ACC112 (cell line): ENCODE results near the gene UROC1.

ENCODE experiments used
- H2AFZ ChIP-seq: fragments of 200-600 bp; sonication (generic); one replicate; pipeline ENCODE4 v1.6.0; 2017; ENCODE audit warnings: antibody characterized with exemption, low read length; ENCODE audit not compliant: unreplicated experiment
- H3K27ac ChIP-seq: fragments of 200-600 bp; sonication (generic); 2 replicates; pipeline ENCODE4 v1.5.1; 2014; ENCODE audit warnings: low read depth, mild to moderate bottlenecking, antibody characterized with exemption, low read length, moderate library complexity
- H3K27me3 ChIP-seq: fragments of 200-600 bp; sonication (generic); 2 replicates; pipeline ENCODE4 v1.6.1; 2014; ENCODE audit warnings: mild to moderate bottlenecking, antibody characterized with exemption, low read length, moderate library complexity, mixed read lengths; ENCODE audit not compliant: insufficient read depth
- H3K36me3 ChIP-seq: fragments of 200-600 bp; sonication (generic); 2 replicates; pipeline ENCODE4 v1.6.1; 2016; ENCODE audit warnings: mild to moderate bottlenecking, antibody characterized with exemption, low read length, moderate library complexity, mixed read lengths; ENCODE audit not compliant: insufficient read depth
- H3K4me1 ChIP-seq: fragments of 200-600 bp; sonication (generic); one replicate; pipeline ENCODE4 v1.6.1; 2016; ENCODE audit warnings: low read length, mixed read lengths; ENCODE audit not compliant: insufficient read depth, unreplicated experiment, control insufficient read depth
- H3K4me3 ChIP-seq: fragments of 200-600 bp; sonication (generic); 2 replicates; pipeline ENCODE4 v1.5.1; 2014; ENCODE audit warnings: mild to moderate bottlenecking, low read depth, low read length
- H3K79me2 ChIP-seq: fragments of 200-600 bp; sonication (generic); one replicate; pipeline ENCODE4 v1.6.0; 2016; ENCODE audit warnings: low read length; ENCODE audit not compliant: control insufficient read depth, unreplicated experiment, insufficient read depth

UROC1 gene

GRCh38 chr3:126484148-126484547 is 33.4 kb downstream of the UROC1 start:
- Histone ChIP-seq H3K27me3 (no peaks in the 10 kb centered on the region), H3K4me1 (peaks cover 9% of the 10 kb centered on the region), H3K4me3 (no peak overlapping the region), H3K79me2 (no peaks in the 10 kb centered on the region), H3K36me3 (no peaks in the 10 kb centered on the region), H2AFZ (no peak overlapping the region), H3K27ac (no peak overlapping the region)

- Histone ChIP-seq H3K36me3 (no peaks in the 10 kb centered on the region), H3K4me3 (no peak overlapping the region), H2AFZ (no peak overlapping the region), H3K79me2 (no peaks in the 10 kb centered on the region), H3K27me3 (no peaks in the 10 kb centered on the region), H3K4me1 (peaks cover 9% of the 10 kb centered on the region), H3K27ac (no peak overlapping the region)
Measured at GRCh38 chr3:126483321-126483761, 34.2 kb downstream of the UROC1 start.

- Histone ChIP-seq H3K79me2 (no peaks in the 10 kb centered on the region), H3K36me3 (no peaks in the 10 kb centered on the region), H3K27ac (no peak overlapping the region), H3K27me3 (no peaks in the 10 kb centered on the region), H3K4me1 (peaks cover 9% of the 10 kb centered on the region), H2AFZ (no peak overlapping the region), H3K4me3 (no peak overlapping the region)
Measured at GRCh38 chr3:126482503-126483255, 34.9 kb downstream of the UROC1 start.

- H3K27ac ChIP-seq, result no peak overlapping the region
- H3K4me1 ChIP-seq, result peaks cover 3% of the 10 kb centered on the region
Measured at GRCh38 chr3:126481808-126482502, 35.6 kb downstream of the UROC1 start.

GRCh38 chr3:126480861-126481260 is 36.7 kb downstream of the UROC1 start:
- Histone ChIP-seq H3K27ac (no peak overlapping the region), H2AFZ (no peak overlapping the region), H3K4me1 (no peaks in the 10 kb centered on the region), H3K79me2 (no peaks in the 10 kb centered on the region), H3K27me3 (no peaks in the 10 kb centered on the region), H3K36me3 (no peaks in the 10 kb centered on the region), H3K4me3 (no peak overlapping the region)

More at GRCh38 chr3:126481808-126482502, 35.6 kb downstream of the UROC1 start:
- Histone ChIP-seq H3K27me3 (no peaks in the 10 kb centered on the region), H3K79me2 (no peaks in the 10 kb centered on the region), H3K4me3 (no peak overlapping the region), H2AFZ (no peak overlapping the region), H3K36me3 (no peaks in the 10 kb centered on the region)

GRCh38 chr3:126480206-126480605 is 37.4 kb downstream of the UROC1 start:
- H3K4me1 ChIP-seq, result no peaks in the 10 kb centered on the region
- no peaks in the 10 kb centered on the region for H3K36me3 ChIP-seq
- H3K79me2 ChIP-seq, result no peaks in the 10 kb centered on the region
- H3K27me3 ChIP-seq, result no peaks in the 10 kb centered on the region
- H2AFZ ChIP-seq, result no peak overlapping the region
- no peak overlapping the region for H3K27ac ChIP-seq
- no peak overlapping the region for H3K4me3 ChIP-seq

GRCh38 chr3:126479642-126480041 is 37.9 kb downstream of the UROC1 start:
- Histone ChIP-seq H3K27me3 (no peaks in the 10 kb centered on the region), H2AFZ (no peak overlapping the region), H3K36me3 (no peaks in the 10 kb centered on the region), H3K4me3 (no peak overlapping the region), H3K27ac (no peak overlapping the region), H3K4me1 (no peaks in the 10 kb centered on the region), H3K79me2 (peaks cover 5% of the 10 kb centered on the region)

GRCh38 chr3:126478581-126479310 is 38.8 kb downstream of the UROC1 start:
- Histone ChIP-seq H3K27ac (no peak overlapping the region), H3K36me3 (no peaks in the 10 kb centered on the region), H3K4me1 (peaks cover 5% of the 10 kb centered on the region), H3K79me2 (peaks cover 13% of the 10 kb centered on the region), H3K27me3 (no peaks in the 10 kb centered on the region), H2AFZ (no peak overlapping the region), H3K4me3 (no peak overlapping the region)

- no peak overlapping the region for H3K27ac ChIP-seq
- H3K4me3 ChIP-seq, result no peak overlapping the region
- peaks cover 1% of the 10 kb centered on the region; the same call in 1 of the 2 replicates for H3K36me3 ChIP-seq
- peaks cover 30% of the 10 kb centered on the region for H3K79me2 ChIP-seq
- peaks cover 23% of the 10 kb centered on the region for H3K4me1 ChIP-seq
- no peak overlapping the region for H2AFZ ChIP-seq
- no peaks in the 10 kb centered on the region for H3K27me3 ChIP-seq
Measured at GRCh38 chr3:126477061-126477380, 40.6 kb downstream of the UROC1 start.

- H3K79me2 ChIP-seq, result peaks cover 37% of the 10 kb centered on the region
- H3K36me3 ChIP-seq, result peaks cover 7% of the 10 kb centered on the region
- H2AFZ ChIP-seq, result peak overlapping the region; percentile 34
- H3K4me1 ChIP-seq, result peaks cover 26% of the 10 kb centered on the region
- no peaks in the 10 kb centered on the region for H3K27me3 ChIP-seq
- peak overlapping the region; percentile 16; the same call in 1 of the 2 replicates for H3K27ac ChIP-seq
- peak overlapping the region; percentile 87 for H3K4me3 ChIP-seq
Measured at GRCh38 chr3:126476166-126477060, 41.2 kb downstream of the UROC1 start.
